GM12874 (cell line): ENCODE results near the gene PLSCR3.

Source experiments
- TF ChIP-seq, protein P1 (sequence below): IDR thresholded peaks from 2 replicates; pipeline ENCODE4 v1.5.1; 2011; ENCODE audit warnings: low read depth, mild to moderate bottlenecking, control low read depth, low read length, moderate library complexity; ENCODE audit not compliant: insufficient read depth

PLSCR3 gene

GRCh38 chr17:7408252-7408727, 14.0 kb upstream of the PLSCR3 start:
- TF ChIP-seq, protein P1, sequence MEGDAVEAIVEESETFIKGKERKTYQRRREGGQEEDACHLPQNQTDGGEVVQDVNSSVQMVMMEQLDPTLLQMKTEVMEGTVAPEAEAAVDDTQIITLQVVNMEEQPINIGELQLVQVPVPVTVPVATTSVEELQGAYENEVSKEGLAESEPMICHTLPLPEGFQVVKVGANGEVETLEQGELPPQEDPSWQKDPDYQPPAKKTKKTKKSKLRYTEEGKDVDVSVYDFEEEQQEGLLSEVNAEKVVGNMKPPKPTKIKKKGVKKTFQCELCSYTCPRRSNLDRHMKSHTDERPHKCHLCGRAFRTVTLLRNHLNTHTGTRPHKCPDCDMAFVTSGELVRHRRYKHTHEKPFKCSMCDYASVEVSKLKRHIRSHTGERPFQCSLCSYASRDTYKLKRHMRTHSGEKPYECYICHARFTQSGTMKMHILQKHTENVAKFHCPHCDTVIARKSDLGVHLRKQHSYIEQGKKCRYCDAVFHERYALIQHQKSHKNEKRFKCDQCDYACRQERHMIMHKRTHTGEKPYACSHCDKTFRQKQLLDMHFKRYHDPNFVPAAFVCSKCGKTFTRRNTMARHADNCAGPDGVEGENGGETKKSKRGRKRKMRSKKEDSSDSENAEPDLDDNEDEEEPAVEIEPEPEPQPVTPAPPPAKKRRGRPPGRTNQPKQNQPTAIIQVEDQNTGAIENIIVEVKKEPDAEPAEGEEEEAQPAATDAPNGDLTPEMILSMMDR: no peak

DNA sequence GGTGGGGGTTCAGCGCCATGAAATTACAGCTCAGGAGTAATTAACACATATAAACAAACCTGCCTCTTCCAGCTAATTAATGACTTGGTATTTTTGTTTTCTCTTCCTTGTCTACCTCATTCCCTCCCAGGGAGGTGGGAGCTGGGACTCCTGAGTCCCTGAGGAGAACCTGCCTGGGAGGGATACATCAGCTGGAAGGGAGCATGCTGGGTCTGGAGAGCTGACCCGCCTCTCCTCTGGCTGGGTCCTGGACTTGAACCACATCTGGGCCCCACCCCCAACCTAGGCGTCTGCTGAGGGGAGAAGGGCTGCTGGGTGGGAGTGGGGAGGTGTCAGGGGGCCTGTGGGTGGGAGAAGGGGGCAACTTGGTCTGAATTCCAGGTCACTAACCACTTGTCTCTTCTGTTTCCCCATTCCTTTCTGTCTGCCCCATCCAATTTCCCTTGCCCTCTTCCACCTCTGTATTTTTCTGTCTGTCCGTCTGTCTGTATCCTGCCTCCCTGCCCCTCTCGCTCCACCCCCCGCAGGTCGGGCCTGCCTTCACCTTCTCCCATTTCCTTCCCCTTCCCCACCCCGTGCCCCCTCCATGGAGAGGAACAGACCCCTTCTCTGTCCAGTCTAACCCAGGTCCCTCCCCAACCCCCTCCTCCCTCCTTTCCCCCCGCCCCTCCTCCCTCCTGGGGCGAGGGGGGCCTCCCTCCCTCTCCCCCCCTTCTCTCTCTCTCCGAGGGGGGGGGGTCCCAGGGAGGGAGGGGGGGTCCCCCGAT, 13.3 kb upstream of the PLSCR3 start, which contains the start of gene NLGN2:
TSS of gene NLGN2 (plus strand) at position 361 of the 767 bp plus-strand sequence. CDS start 411 bp downstream, outside the sequence.
- TF ChIP-seq, protein P1: no peak

DNA sequence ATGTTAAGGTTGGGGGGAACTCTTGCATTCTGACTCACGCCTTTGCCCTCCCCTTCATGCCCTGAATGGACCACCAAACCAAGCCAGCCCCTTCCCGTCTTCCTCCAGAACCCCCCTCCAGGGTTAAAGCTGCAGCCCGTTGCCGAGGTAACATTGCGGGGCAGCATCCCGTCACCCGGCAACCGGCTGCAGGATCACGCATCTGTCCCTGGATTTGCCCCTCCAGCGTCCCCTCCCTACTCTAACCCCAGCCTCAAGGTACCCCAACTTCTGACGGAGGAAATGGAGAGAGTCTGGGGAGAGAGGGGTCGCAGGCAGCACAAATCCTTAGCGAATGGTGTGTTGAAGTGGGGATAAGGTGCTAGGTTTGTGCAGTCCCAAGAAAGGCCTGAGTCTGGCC, 12.8 kb upstream of the PLSCR3 start:
- TF ChIP-seq, protein P1: no peak

GRCh38 chr17:7406235-7406825, 12.0 kb upstream of the PLSCR3 start:
- TF ChIP-seq, protein P1: no peak

DNA sequence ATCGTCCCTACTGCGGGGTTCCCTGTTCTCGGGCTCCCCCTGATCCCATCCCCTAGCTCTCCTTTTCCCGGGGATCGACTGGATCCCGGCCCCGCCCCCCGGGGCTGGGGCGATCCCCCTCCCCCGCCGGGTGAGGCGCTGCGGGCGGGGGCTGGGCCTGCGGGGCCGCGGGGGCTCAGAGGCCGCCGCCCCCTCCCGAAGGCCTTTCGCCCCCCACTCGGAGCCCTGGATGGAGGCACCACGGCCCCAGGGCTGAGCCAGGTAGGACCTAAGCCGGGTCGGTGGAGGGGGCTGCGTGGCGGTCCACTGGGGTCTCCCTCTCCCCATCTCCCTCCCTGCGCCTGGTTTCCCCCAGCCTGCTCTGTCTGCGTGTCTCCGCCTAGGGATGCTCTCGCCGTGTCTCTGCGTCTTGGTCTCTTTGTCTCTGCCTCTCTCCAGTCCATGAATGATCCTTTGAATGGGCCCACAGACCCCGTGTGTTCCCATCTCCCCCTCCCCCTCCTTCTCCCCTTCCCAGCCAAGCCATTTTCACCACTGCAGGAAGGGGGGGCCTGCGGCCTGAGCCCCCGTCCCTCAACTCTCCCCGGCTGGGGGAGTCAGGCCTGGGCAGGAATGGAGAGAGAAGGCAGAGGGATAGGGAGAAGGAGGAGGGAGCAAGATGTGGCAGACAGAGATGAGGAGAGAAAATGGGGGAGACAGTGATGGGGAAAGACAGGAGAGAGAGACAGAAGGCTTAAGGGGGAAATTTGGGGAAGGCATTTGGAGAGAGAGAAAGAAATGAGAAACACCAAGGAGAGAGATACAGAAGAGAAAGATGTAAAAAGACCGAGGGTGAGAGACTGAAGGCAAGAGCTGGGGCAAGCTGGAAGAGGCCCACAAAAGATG, 11.3 kb upstream of the PLSCR3 start:
- TF ChIP-seq, protein P1: no peak

- TF ChIP-seq, protein P1: no peak
Observed at GRCh38 chr17:7404737-7405349, 10.5 kb upstream of the PLSCR3 start.
